ENCODE results near the gene GLT8D2. TPM values are rescaled to one million over a fixed set of nuclear protein-coding genes. Genes with fewer than 3 reads are reported as not detected.

GLT8D2 gene
- total and polyA plus RNA-seq, 2 of the 13 experiments (the other 11 are each of a cell fraction or from before 2014, with no cell fraction given), result not detected

- ATAC-seq (no peak), DNase-seq (ENCODE audit: low spot score) (no peak), FAIRE-seq (no peak)
- BruUV-seq (replicated peaks), result no TSS peak
- Histone ChIP-seq H3K4me3 (replicated peaks in 1 of 3; ENCODE audit: insufficient read depth in 1 of 3, low read depth in 2 of 3, low read length in 3 of 3) (no peak overlapping the region), H3K9me3 (ENCODE audit: low read length) (no peaks in the 10 kb centered on the region), H2AFZ (ENCODE audit: low read length) (no peak overlapping the region), H3K27ac (ENCODE audit: extremely low read length, insufficient read depth, low read length) (no peak overlapping the region), H4K20me1 (ENCODE audit: insufficient read depth, low read length) (no peaks in the 10 kb centered on the region), H3K27me3 (ENCODE audit: control insufficient read depth in 1 of 2, insufficient read depth in 2 of 2, low read length in 2 of 2) (no peaks in the 10 kb centered on the region), H3K79me2 (ENCODE audit: insufficient read depth, low read length) (no peaks in the 10 kb centered on the region), H3K9ac (ENCODE audit: insufficient read depth, low read depth, low read length) (no peak overlapping the region), H3K4me2 (ENCODE audit: low read depth, low read length) (no peak overlapping the region), H3K4me1 (ENCODE audit: insufficient read depth, low read length) (no peaks in the 10 kb centered on the region), H3K36me3 (replicated peaks in 1 of 2; ENCODE audit: control insufficient read depth in 1 of 2, insufficient read depth in 2 of 2, low read length in 2 of 2) (peaks cover 0 to 7% of the 10 kb centered on the region in 2 experiments; a peak in 4 of 5 replicates)
- WGBS (ENCODE audit: low lambda C conversion rate), result 92% methylated on average over 4 of the region's 4 CpGs
- intact Hi-C loops (cut with micrococcal nuclease; ENCODE audit: unreplicated experiment), result no loop called here
- CTCF ChIA-PET (ENCODE audit: low intra/inter-chr PET ratio, low total read pairs), result no interaction called here
- TF ChIP-seq PAXIP1 (CRISPR knock-in tag; conservative IDR thresholded peaks at IDR 0.05), result no peak
- POLR2A ChIA-PET, result no interaction called here
- in situ Hi-C loops (cut with HindIII; ENCODE audit: extremely low pct_ligation_motif_present, low pct_unique_long_range_greater_than_20kb), result no loop called here
Measured at GRCh38 chr12:104091136-104091535, 41.1 kb upstream of the GLT8D2 start.

- no TSS peak for BruUV-seq (replicated peaks)
- Histone ChIP-seq H3K9me3 (ENCODE audit: low read length) (no peaks in the 10 kb centered on the region), H3K79me2 (ENCODE audit: insufficient read depth, low read length) (no peaks in the 10 kb centered on the region), H3K36me3 (replicated peaks in 1 of 2; ENCODE audit: control insufficient read depth in 1 of 2, insufficient read depth in 2 of 2, low read length in 2 of 2) (peaks cover 0 to 7% of the 10 kb centered on the region in 2 experiments; a peak in 4 of 5 replicates), H3K27me3 (ENCODE audit: control insufficient read depth in 1 of 2, insufficient read depth in 2 of 2, low read length in 2 of 2) (no peaks in the 10 kb centered on the region), H2AFZ (ENCODE audit: low read length) (no peak overlapping the region), H3K4me2 (ENCODE audit: low read depth, low read length) (no peak overlapping the region), H3K4me1 (ENCODE audit: insufficient read depth, low read length) (no peaks in the 10 kb centered on the region), H4K20me1 (ENCODE audit: insufficient read depth, low read length) (no peaks in the 10 kb centered on the region), H3K9ac (ENCODE audit: insufficient read depth, low read depth, low read length) (no peak overlapping the region), H3K27ac (ENCODE audit: extremely low read length, insufficient read depth, low read length) (no peak overlapping the region), H3K4me3 (replicated peaks in 1 of 3; ENCODE audit: insufficient read depth in 1 of 3, low read depth in 2 of 3, low read length in 3 of 3) (no peak overlapping the region)
- WGBS (ENCODE audit: low lambda C conversion rate), result 94% methylated on average over 1 of the region's 1 CpG
- POLR2A ChIA-PET, result no interaction called here
- no peak for ATAC-seq
- no peak for DNase-seq (ENCODE audit: low spot score)
- intact Hi-C loops (cut with micrococcal nuclease; ENCODE audit: unreplicated experiment) (no loop called here), in situ Hi-C loops (cut with HindIII; ENCODE audit: extremely low pct_ligation_motif_present, low pct_unique_long_range_greater_than_20kb) (no loop called here)
- CTCF ChIA-PET (ENCODE audit: low intra/inter-chr PET ratio, low total read pairs), result no interaction called here
- TF ChIP-seq TOPORS (CRISPR knock-in tag; IDR thresholded peaks at IDR 0.05) (no peak), NFE2 (CRISPR knock-in tag; IDR thresholded peaks at IDR 0.05) (no peak), ZNF788 (CRISPR knock-in tag; IDR thresholded peaks at IDR 0.05; ENCODE audit: borderline replicate concordance) (no peak), MBD4 (IDR thresholded peaks at IDR 0.05; ENCODE audit: borderline replicate concordance, low read length) (no peak)
- peak; percentile 4 for FAIRE-seq
Measured at GRCh38 chr12:104090685-104091084, 40.7 kb upstream of the GLT8D2 start.
